HepG2 (cell line): Measurements from ENCODE around the gene C1GALT1C1. TPM values are rescaled to one million over a fixed set of nuclear protein-coding genes. Genes with fewer than 3 reads are reported as not detected.

Experiments
- ASH2L ChIP-seq: fragments of 300-600, 200-600 bp; sonication (generic); IDR thresholded peaks from 2 replicates; pipeline ENCODE4 v1.7.0; 2017; ENCODE audit warnings: low read depth, mild to moderate bottlenecking, moderate library complexity, mixed read lengths, low read length; ENCODE audit not compliant: insufficient read length
- IRX3 ChIP-seq: sonication (generic); formaldehyde crosslinking; IDR thresholded peaks from 2 replicates; pipeline ENCODE4 v1.8.1; 2023; ENCODE audit warnings: mild to moderate bottlenecking, low read depth, missing genetic modification reagents, borderline replicate concordance
- JUNB ChIP-seq: sonication (generic); formaldehyde crosslinking; IDR thresholded peaks from 2 replicates; pipeline ENCODE4 v1.8.0; 2022; ENCODE audit warnings: missing genetic modification reagents, mild to moderate bottlenecking, borderline replicate concordance
- KDM3A ChIP-seq: IDR thresholded peaks from 2 replicates; pipeline ENCODE4 v1.6.1; 2018; ENCODE audit warnings: low read depth, missing compliant biosample characterization
- MTF2 ChIP-seq: sonication (generic); formaldehyde crosslinking; IDR thresholded peaks from 2 replicates; pipeline ENCODE4 v1.5.0; 2020; ENCODE audit warnings: missing genetic modification reagents, borderline replicate concordance
- MYNN ChIP-seq: sonication (generic); formaldehyde crosslinking; IDR thresholded peaks from 2 replicates; pipeline ENCODE4 v1.4.0; 2020; ENCODE audit warnings: mild to moderate bottlenecking, low read depth, missing genetic modification reagents
- NR1H2 ChIP-seq: sonication (generic); formaldehyde crosslinking; IDR thresholded peaks from 2 replicates; pipeline ENCODE4 v1.8.1; 2022; ENCODE audit warnings: low read depth, missing genetic modification reagents, borderline replicate concordance
- RAD51 ChIP-seq: fragments of 450-650 bp; IDR thresholded peaks from 2 replicates; pipeline ENCODE4 v1.6.1; 2016; ENCODE audit warnings: borderline replicate concordance
- SP2 ChIP-seq: sonication (generic); formaldehyde crosslinking; IDR thresholded peaks from 2 replicates; pipeline ENCODE4 v1.5.1; 2020; ENCODE audit warnings: mild to moderate bottlenecking, missing genetic modification reagents
- TAF1 ChIP-seq: sonication (generic); formaldehyde crosslinking; IDR thresholded peaks from 2 replicates; pipeline ENCODE4 v1.4.0; 2020; ENCODE audit warnings: missing genetic modification reagents
- ZBTB7A ChIP-seq: sonication (generic); formaldehyde crosslinking; IDR thresholded peaks from 2 replicates; pipeline ENCODE4 v1.8.0; 2022; ENCODE audit warnings: mild to moderate bottlenecking, missing genetic modification reagents
- ZFY ChIP-seq: sonication (generic); formaldehyde crosslinking; IDR thresholded peaks from 2 replicates; pipeline ENCODE4 v1.4.0; 2020; ENCODE audit warnings: missing genetic modification reagents
- ZNF124 ChIP-seq: sonication (generic); formaldehyde crosslinking; IDR thresholded peaks from 2 replicates; pipeline ENCODE4 v1.4.0; 2020; ENCODE audit warnings: missing genetic modification reagents
- ZNF136 ChIP-seq: sonication (generic); formaldehyde crosslinking; IDR thresholded peaks from 2 replicates; pipeline ENCODE4 v1.8.1; 2022; ENCODE audit warnings: low read depth, mild to moderate bottlenecking, moderate library complexity, missing genetic modification reagents
- ZNF260 ChIP-seq: sonication (generic); formaldehyde crosslinking; IDR thresholded peaks from 2 replicates; pipeline ENCODE4 v1.4.0; 2020; ENCODE audit warnings: missing genetic modification reagents, low read depth, mild to moderate bottlenecking, borderline replicate concordance
- ZNF292 ChIP-seq: sonication (generic); formaldehyde crosslinking; IDR thresholded peaks from 2 replicates; pipeline ENCODE4 v1.8.1; 2022; ENCODE audit warnings: mild to moderate bottlenecking, low read depth, missing genetic modification reagents, borderline replicate concordance
- ZNF329 ChIP-seq: sonication (generic); formaldehyde crosslinking; IDR thresholded peaks from 2 replicates; pipeline ENCODE4 v1.9.0; 2021; ENCODE audit warnings: low read depth, mild to moderate bottlenecking, missing genetic modification reagents
- ZNF382 ChIP-seq: sonication (generic); formaldehyde crosslinking; IDR thresholded peaks from 2 replicates; pipeline ENCODE4 v1.5.0; 2020; ENCODE audit warnings: missing genetic modification reagents, mild to moderate bottlenecking, borderline replicate concordance
- ZNF562 ChIP-seq: sonication (generic); formaldehyde crosslinking; IDR thresholded peaks from 2 replicates; pipeline ENCODE4 v1.8.0; 2022; ENCODE audit warnings: missing genetic modification reagents, borderline replicate concordance
- ZNF619 ChIP-seq: sonication (generic); formaldehyde crosslinking; IDR thresholded peaks from 2 replicates; pipeline ENCODE4 v1.4.0; 2020; ENCODE audit warnings: mild to moderate bottlenecking, missing genetic modification reagents
- ZNF660 ChIP-seq: sonication (generic); formaldehyde crosslinking; IDR thresholded peaks from 2 replicates; pipeline ENCODE4 v1.5.1; 2020; ENCODE audit warnings: mild to moderate bottlenecking, low read depth, missing genetic modification reagents, borderline replicate concordance
- ZNF773 ChIP-seq: sonication (generic); formaldehyde crosslinking; IDR thresholded peaks from 2 replicates; pipeline ENCODE4 v1.4.0; 2020; ENCODE audit warnings: missing genetic modification reagents, borderline replicate concordance
- ZSCAN9 ChIP-seq: IDR thresholded peaks from 2 replicates; pipeline ENCODE4 v1.6.1; 2016; ENCODE audit warnings: borderline replicate concordance
- polyA plus RNA-seq, 8 experiments: library from polyadenylated mRNA; depleted of rRNA in 3 of 8; stranded (reverse) in 7 of 8; unstranded in 1 of 8; fragments of >200 nt; fragmentation: Illumina TruSeq in 4 of 8; extraction: Trizol in 4 of 8; gene quantifications; 2 replicates each; pipeline versions ENCODE4 v1.2.1 to v1.2.3, GENCODE V29; 2011 to 2016; ENCODE audit warnings: low read depth in 4 of 8, missing spikeins in 1 of 8, mixed read lengths in 1 of 8; ENCODE audit not compliant: insufficient read depth in 1 of 8
- total RNA-seq, 5 experiments: library from RNA; depleted of rRNA; stranded (reverse); fragments of >200 nt; fragmentation: Illumina TruSeq; extraction: Trizol; gene quantifications; 2 replicates each; pipeline ENCODE4 v1.2.3, GENCODE V29; 2016; ENCODE audit warnings: low read depth in 1 of 5
- TF ChIP-seq, protein P1 (sequence below): IDR thresholded peaks from 2 replicates; pipeline ENCODE4 v1.6.1; 2012; ENCODE audit warnings: inconsistent platforms
- TF ChIP-seq, protein P2 (sequence below): sonication (generic); formaldehyde crosslinking; IDR thresholded peaks from 2 replicates; pipeline ENCODE4 v1.5.0; 2020; ENCODE audit warnings: missing genetic modification reagents, mild to moderate bottlenecking, borderline replicate concordance
- TF ChIP-seq, protein P3 (sequence below): sonication (generic); formaldehyde crosslinking; IDR thresholded peaks from 2 replicates; pipeline ENCODE4 v1.5.0; 2020; ENCODE audit warnings: mild to moderate bottlenecking, missing genetic modification reagents, borderline replicate concordance

C1GALT1C1 gene
- total and polyA plus RNA-seq, 2 of the 13 experiments (the other 11 are each of a cell fraction or from before 2014, with no cell fraction given) = 26.3 to 31.9 TPM

DNA sequence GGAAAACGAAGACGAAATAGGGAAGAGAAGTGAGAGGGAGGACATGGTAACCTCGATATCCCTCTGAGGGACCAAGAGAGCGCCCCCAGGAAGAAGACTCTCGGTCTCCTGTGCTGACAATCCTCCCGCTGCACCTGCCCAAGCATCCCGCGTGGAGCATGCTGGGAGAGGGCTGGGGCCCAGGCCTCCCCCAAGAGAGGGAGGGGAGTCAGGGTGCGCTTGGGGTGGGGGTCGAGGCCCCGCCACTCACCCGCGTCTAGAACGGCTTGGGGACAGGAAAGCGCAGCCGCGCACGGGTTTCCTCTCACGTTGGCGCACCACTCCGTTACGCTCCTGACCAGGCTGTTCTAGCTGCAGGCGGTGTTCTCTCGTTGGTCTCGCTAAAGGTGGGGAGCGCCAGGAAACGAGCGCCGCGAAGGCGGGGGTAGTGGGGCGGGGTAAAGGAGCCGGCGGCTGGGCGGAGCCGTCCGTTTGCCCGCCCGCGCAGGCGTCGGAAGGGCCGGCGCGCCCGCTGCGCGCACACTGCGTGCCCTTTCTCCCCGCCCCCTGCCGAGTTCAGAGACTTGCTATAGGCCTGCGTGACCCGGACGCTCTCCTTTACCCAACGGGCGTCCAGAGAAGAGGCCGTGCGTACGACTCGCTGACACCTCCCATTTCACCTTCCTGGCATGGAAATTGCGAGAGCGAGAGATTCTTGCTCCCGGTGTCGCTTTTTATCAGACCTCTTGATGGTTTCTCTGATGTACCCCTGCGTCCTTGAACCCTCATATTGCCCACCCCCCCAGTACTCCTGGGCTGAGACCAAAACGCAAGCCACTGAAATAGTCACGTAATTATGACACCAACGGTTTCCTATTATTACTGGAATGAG, at the start of gene C1GALT1C1 (continued):
- no peak for TF ChIP-seq ZNF619
- TF ChIP-seq KDM3A (CRISPR knock-in tag) = no peak
- TF ChIP-seq ZNF136 (CRISPR knock-in tag) = no peak
- TF ChIP-seq ASH2L = peak; percentile 67
- peak; percentile 74 for TF ChIP-seq ZFY (CRISPR knock-in tag)
- no peak for TF ChIP-seq ZNF260
- peak; percentile 29; the same call in 1 of the 2 replicates for TF ChIP-seq TAF1
- TF ChIP-seq NR1H2 (CRISPR knock-in tag) = no peak
- no peak for TF ChIP-seq ZNF329 (CRISPR knock-in tag)
- TF ChIP-seq ZSCAN9 (CRISPR knock-in tag) = no peak
- peak; percentile 82 for TF ChIP-seq SP2
- TF ChIP-seq ZBTB7A (CRISPR knock-in tag) = peak; percentile 64; the same call in 1 of the 2 replicates
- TF ChIP-seq, protein P1, sequence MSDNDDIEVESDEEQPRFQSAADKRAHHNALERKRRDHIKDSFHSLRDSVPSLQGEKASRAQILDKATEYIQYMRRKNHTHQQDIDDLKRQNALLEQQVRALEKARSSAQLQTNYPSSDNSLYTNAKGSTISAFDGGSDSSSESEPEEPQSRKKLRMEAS = peak; percentile 65
- no peak for TF ChIP-seq MTF2 (CRISPR knock-in tag)
- TF ChIP-seq ZNF124 = no peak
- no peak for TF ChIP-seq ZNF292 (CRISPR knock-in tag)
- TF ChIP-seq JUNB (CRISPR knock-in tag) = no peak
- TF ChIP-seq IRX3 (CRISPR knock-in tag) = no peak
- no peak for TF ChIP-seq ZNF773 (CRISPR knock-in tag)
- no peak for TF ChIP-seq MYNN (CRISPR knock-in tag)
- TF ChIP-seq RAD51 = no peak
- TF ChIP-seq, protein P2, sequence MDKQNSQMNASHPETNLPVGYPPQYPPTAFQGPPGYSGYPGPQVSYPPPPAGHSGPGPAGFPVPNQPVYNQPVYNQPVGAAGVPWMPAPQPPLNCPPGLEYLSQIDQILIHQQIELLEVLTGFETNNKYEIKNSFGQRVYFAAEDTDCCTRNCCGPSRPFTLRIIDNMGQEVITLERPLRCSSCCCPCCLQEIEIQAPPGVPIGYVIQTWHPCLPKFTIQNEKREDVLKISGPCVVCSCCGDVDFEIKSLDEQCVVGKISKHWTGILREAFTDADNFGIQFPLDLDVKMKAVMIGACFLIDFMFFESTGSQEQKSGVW (CRISPR knock-in tag) = no peak
- TF ChIP-seq, protein P3, sequence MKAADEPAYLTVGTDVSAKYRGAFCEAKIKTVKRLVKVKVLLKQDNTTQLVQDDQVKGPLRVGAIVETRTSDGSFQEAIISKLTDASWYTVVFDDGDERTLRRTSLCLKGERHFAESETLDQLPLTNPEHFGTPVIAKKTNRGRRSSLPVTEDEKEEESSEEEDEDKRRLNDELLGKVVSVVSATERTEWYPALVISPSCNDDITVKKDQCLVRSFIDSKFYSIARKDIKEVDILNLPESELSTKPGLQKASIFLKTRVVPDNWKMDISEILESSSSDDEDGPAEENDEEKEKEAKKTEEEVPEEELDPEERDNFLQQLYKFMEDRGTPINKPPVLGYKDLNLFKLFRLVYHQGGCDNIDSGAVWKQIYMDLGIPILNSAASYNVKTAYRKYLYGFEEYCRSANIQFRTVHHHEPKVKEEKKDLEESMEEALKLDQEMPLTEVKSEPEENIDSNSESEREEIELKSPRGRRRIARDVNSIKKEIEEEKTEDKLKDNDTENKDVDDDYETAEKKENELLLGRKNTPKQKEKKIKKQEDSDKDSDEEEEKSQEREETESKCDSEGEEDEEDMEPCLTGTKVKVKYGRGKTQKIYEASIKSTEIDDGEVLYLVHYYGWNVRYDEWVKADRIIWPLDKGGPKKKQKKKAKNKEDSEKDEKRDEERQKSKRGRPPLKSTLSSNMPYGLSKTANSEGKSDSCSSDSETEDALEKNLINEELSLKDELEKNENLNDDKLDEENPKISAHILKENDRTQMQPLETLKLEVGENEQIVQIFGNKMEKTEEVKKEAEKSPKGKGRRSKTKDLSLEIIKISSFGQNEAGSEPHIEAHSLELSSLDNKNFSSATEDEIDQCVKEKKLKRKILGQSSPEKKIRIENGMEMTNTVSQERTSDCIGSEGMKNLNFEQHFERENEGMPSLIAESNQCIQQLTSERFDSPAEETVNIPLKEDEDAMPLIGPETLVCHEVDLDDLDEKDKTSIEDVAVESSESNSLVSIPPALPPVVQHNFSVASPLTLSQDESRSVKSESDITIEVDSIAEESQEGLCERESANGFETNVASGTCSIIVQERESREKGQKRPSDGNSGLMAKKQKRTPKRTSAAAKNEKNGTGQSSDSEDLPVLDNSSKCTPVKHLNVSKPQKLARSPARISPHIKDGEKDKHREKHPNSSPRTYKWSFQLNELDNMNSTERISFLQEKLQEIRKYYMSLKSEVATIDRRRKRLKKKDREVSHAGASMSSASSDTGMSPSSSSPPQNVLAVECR (CRISPR knock-in tag) = peak; percentile 49; the same call in 1 of the 2 replicates
- TF ChIP-seq ZNF660 (CRISPR knock-in tag) = no peak
- no peak for TF ChIP-seq ZNF562
- TF ChIP-seq ZNF382 (CRISPR knock-in tag) = no peak
